Astrocyte (in vitro differentiated cells and primary cell): ENCODE data around the gene FRMD4B. TPM values are rescaled to one million over a fixed set of nuclear protein-coding genes. Genes with fewer than 3 reads are reported as not detected.

ENCODE experiments used
- DNase-seq: peaks from one replicate; pipeline ENCODE4 v3.0.0-alpha.2; 2010; ENCODE audit warnings: low read depth
- FAIRE-seq: peaks from 2 replicates; lab custom pipeline; 2011; peaks lifted over from hg19 to GRCh38; lab: Jason Lieb, UNC
- H2AFZ ChIP-seq: 2 replicates; pipeline ENCODE4 v1.6.0; 2012; ENCODE audit warnings: low read depth, low read length, inconsistent platforms
- H3K27ac ChIP-seq: 2 replicates; pipeline ENCODE4 v1.5.1; 2011; ENCODE audit warnings: low read depth, low read length, inconsistent platforms
- H3K27me3 ChIP-seq: 2 replicates; pipeline ENCODE4 v1.6.0; 2011; ENCODE audit warnings: low read length, inconsistent platforms; ENCODE audit not compliant: insufficient read depth
- H3K36me3 ChIP-seq: 2 replicates; pipeline ENCODE4 v1.5.1; 2011; ENCODE audit warnings: low read length, inconsistent platforms; ENCODE audit not compliant: insufficient read depth
- H3K4me1 ChIP-seq: 2 replicates; pipeline ENCODE4 v1.5.1; 2011; ENCODE audit warnings: low read length, inconsistent platforms; ENCODE audit not compliant: insufficient read depth
- H3K4me2 ChIP-seq: 2 replicates; pipeline ENCODE4 v1.6.0; 2012; ENCODE audit warnings: low read length, inconsistent platforms
- H3K4me3 ChIP-seq: 2 replicates; pipeline ENCODE4 v1.5.1; 2011; ENCODE audit warnings: low read depth, mild to moderate bottlenecking, low read length, inconsistent platforms; ENCODE audit not compliant: insufficient read depth
- H3K79me2 ChIP-seq: 2 replicates; pipeline ENCODE4 v1.6.0; 2012; ENCODE audit warnings: mild to moderate bottlenecking, low read length, inconsistent platforms; ENCODE audit not compliant: insufficient read depth
- H3K9ac ChIP-seq: 2 replicates; pipeline ENCODE4 v1.6.0; 2012; ENCODE audit warnings: mild to moderate bottlenecking, low read length, inconsistent platforms
- H3K9me3 ChIP-seq: 2 replicates; pipeline ENCODE4 v1.5.1; 2012; ENCODE audit warnings: low read depth, mild to moderate bottlenecking, low read length, inconsistent platforms; ENCODE audit not compliant: insufficient read depth
- H4K20me1 ChIP-seq: 2 replicates; pipeline ENCODE4 v1.6.0; 2012; ENCODE audit warnings: low read length, inconsistent platforms; ENCODE audit not compliant: insufficient read depth
- H3K27ac Mint-ChIP-seq: one replicate; pipeline ENCODE4 v1.8.0; 2021; ENCODE audit warnings: mild to moderate bottlenecking, mixed read lengths; ENCODE audit not compliant: unreplicated experiment
- H3K27me3 Mint-ChIP-seq: one replicate; pipeline ENCODE4 v1.8.0; 2021; ENCODE audit warnings: low read depth, mixed read lengths; ENCODE audit not compliant: unreplicated experiment
- H3K36me3 Mint-ChIP-seq: one replicate; pipeline ENCODE4 v1.8.0; 2021; ENCODE audit warnings: low read depth, mixed read lengths; ENCODE audit not compliant: unreplicated experiment
- H3K4me1 Mint-ChIP-seq: one replicate; pipeline ENCODE4 v1.8.0; 2021; ENCODE audit warnings: low read depth, mixed read lengths; ENCODE audit not compliant: unreplicated experiment
- H3K4me3 Mint-ChIP-seq: one replicate; pipeline ENCODE4 v1.8.0; 2021; ENCODE audit warnings: mild to moderate bottlenecking, moderate library complexity, mixed read lengths; ENCODE audit not compliant: unreplicated experiment
- H3K9me3 Mint-ChIP-seq: one replicate; pipeline ENCODE4 v1.8.0; 2021; ENCODE audit warnings: mild to moderate bottlenecking, mixed read lengths; ENCODE audit not compliant: unreplicated experiment
- CTCF ChIP-seq: IDR thresholded peaks from 2 replicates; pipeline ENCODE4 v1.5.1; 2011; ENCODE audit warnings: low read depth, mild to moderate bottlenecking, inconsistent platforms, low read length, moderate library complexity; ENCODE audit not compliant: insufficient read depth
- EZH2 ChIP-seq: IDR thresholded peaks from 2 replicates; pipeline ENCODE4 v1.6.1; 2012; ENCODE audit warnings: mild to moderate bottlenecking, low read length, inconsistent platforms; ENCODE audit not compliant: insufficient read depth
- total RNA-seq: library from RNA; stranded (reverse); gene quantifications from 2 replicates; pipeline ENCODE4 v1.2.1, GENCODE V29; 2021

Gene FRMD4B
- total RNA-seq, 1 donor from 2014 or later = 9.2 TPM

- Histone ChIP-seq H3K27me3 (peaks cover 21% of the 10 kb centered on the region), H3K4me2 (no peak overlapping the region), H3K4me3 (no peak overlapping the region), H3K4me1 (no peaks in the 10 kb centered on the region), H3K27ac (no peak overlapping the region), H2AFZ (no peak overlapping the region), H3K79me2 (no peaks in the 10 kb centered on the region), H3K9ac (no peak overlapping the region), H3K36me3 (no peaks in the 10 kb centered on the region), H4K20me1 (no peaks in the 10 kb centered on the region), H3K9me3 (no peaks in the 10 kb centered on the region)
- Mint-ChIP-seq H3K36me3 (no peaks in the 10 kb centered on the region), H3K4me1 (no peaks in the 10 kb centered on the region), H3K4me3 (no peak overlapping the region), H3K27me3 (peaks cover 2% of the 10 kb centered on the region), H3K9me3 (no peaks in the 10 kb centered on the region), H3K27ac (no peak overlapping the region)
- DNase-seq (no peak), FAIRE-seq (no peak)
- TF ChIP-seq CTCF (no peak), EZH2 (no peak)
Observed at GRCh38 chr3:69255928-69256327, 130.0 kb downstream of the FRMD4B start.

GRCh38 chr3:69254351-69254750, 131.5 kb downstream of the FRMD4B start:
- Histone ChIP-seq H3K9me3 (no peaks in the 10 kb centered on the region), H3K27me3 (peaks cover 32% of the 10 kb centered on the region), H3K4me2 (no peak overlapping the region), H4K20me1 (no peaks in the 10 kb centered on the region), H3K36me3 (no peaks in the 10 kb centered on the region), H3K9ac (no peak overlapping the region), H3K79me2 (no peaks in the 10 kb centered on the region), H3K4me1 (no peaks in the 10 kb centered on the region), H3K27ac (no peak overlapping the region), H3K4me3 (no peak overlapping the region), H2AFZ (no peak overlapping the region)
- DNase-seq (no peak), FAIRE-seq (no peak)
- Mint-ChIP-seq H3K36me3 (no peaks in the 10 kb centered on the region), H3K27ac (no peak overlapping the region), H3K9me3 (no peaks in the 10 kb centered on the region), H3K4me1 (peaks cover 3% of the 10 kb centered on the region), H3K27me3 (peaks cover 2% of the 10 kb centered on the region), H3K4me3 (no peak overlapping the region)
- no peak for TF ChIP-seq CTCF
- no peak for TF ChIP-seq EZH2

- no peak overlapping the region for H3K4me3 Mint-ChIP-seq
- H3K4me2 ChIP-seq = no peak overlapping the region
- TF ChIP-seq EZH2 = no peak
- no peak for TF ChIP-seq CTCF
- no peaks in the 10 kb centered on the region for H3K9me3 Mint-ChIP-seq
- FAIRE-seq = no peak
- no peaks in the 10 kb centered on the region for H3K4me1 ChIP-seq
- no peak overlapping the region for H3K4me3 ChIP-seq
- no peaks in the 10 kb centered on the region for H3K36me3 ChIP-seq
- no peak for DNase-seq
- no peaks in the 10 kb centered on the region for H3K9me3 ChIP-seq
- H3K27me3 ChIP-seq = peaks cover 45% of the 10 kb centered on the region
- H3K27ac Mint-ChIP-seq = no peak overlapping the region
- no peak overlapping the region for H3K27ac ChIP-seq
- H3K9ac ChIP-seq = no peak overlapping the region
- no peak overlapping the region for H2AFZ ChIP-seq
- H3K36me3 Mint-ChIP-seq = no peaks in the 10 kb centered on the region
- peaks cover 10% of the 10 kb centered on the region for H3K4me1 Mint-ChIP-seq
- no peaks in the 10 kb centered on the region for H4K20me1 ChIP-seq
- no peaks in the 10 kb centered on the region for H3K79me2 ChIP-seq
- H3K27me3 Mint-ChIP-seq = peaks cover 2% of the 10 kb centered on the region
Observed at GRCh38 chr3:69252631-69253030, 133.3 kb downstream of the FRMD4B start.
